Measurements from ENCODE around the gene NLE1.

Gene NLE1

GRCh38 chr17:35164716-35165115 is 22.6 kb upstream of the NLE1 start:
- H3K4me3 ChIP-seq (ENCODE audit: low read depth, low read length), result no peak overlapping the region
- in situ Hi-C loops (cut with HindIII; ENCODE audit: low sequenced_read_pairs), result no loop called here
- DNase-seq (ENCODE audit: low read depth), result no peak
- TF ChIP-seq CTCF (IDR thresholded peaks at IDR 0.05; ENCODE audit: low read depth, low read length, missing control alignments), result no peak

GRCh38 chr17:35163886-35164285 is 21.8 kb upstream of the NLE1 start:
- in situ Hi-C loops (cut with HindIII; ENCODE audit: low sequenced_read_pairs), result no loop called here
- no peak for DNase-seq (ENCODE audit: low read depth)
- TF ChIP-seq CTCF (IDR thresholded peaks at IDR 0.05; ENCODE audit: low read depth, low read length, missing control alignments), result no peak
- no peak overlapping the region for H3K4me3 ChIP-seq (ENCODE audit: low read depth, low read length)

GRCh38 chr17:35162755-35163154 is 20.7 kb upstream of the NLE1 start:
- in situ Hi-C loops (cut with HindIII; ENCODE audit: low sequenced_read_pairs), result no loop called here
- no peak for DNase-seq (ENCODE audit: low read depth)
- H3K4me3 ChIP-seq (ENCODE audit: low read depth, low read length), result no peak overlapping the region
- no peak for TF ChIP-seq CTCF (IDR thresholded peaks at IDR 0.05; ENCODE audit: low read depth, low read length, missing control alignments)

GRCh38 chr17:35161281-35161761 is 19.2 kb upstream of the NLE1 start:
- TF ChIP-seq CTCF (IDR thresholded peaks at IDR 0.05; ENCODE audit: low read depth, low read length, missing control alignments), result no peak
- H3K4me3 ChIP-seq (ENCODE audit: low read depth, low read length), result no peak overlapping the region
- DNase-seq (ENCODE audit: low read depth), result no peak
- in situ Hi-C loops (cut with HindIII; ENCODE audit: low sequenced_read_pairs), result no loop called here

GRCh38 chr17:35160354-35161201 is 18.5 kb upstream of the NLE1 start:
- no peak for DNase-seq (ENCODE audit: low read depth)
- H3K4me3 ChIP-seq (ENCODE audit: low read depth, low read length), result no peak overlapping the region

GRCh38 chr17:35159940-35160339 is 17.8 kb upstream of the NLE1 start:
- H3K4me3 ChIP-seq (ENCODE audit: low read depth, low read length), result no peak overlapping the region
- TF ChIP-seq CTCF (IDR thresholded peaks at IDR 0.05; ENCODE audit: low read depth, low read length, missing control alignments), result no peak
- in situ Hi-C loops (cut with HindIII; ENCODE audit: low sequenced_read_pairs), result no loop called here
- no peak for DNase-seq (ENCODE audit: low read depth)

More at GRCh38 chr17:35160354-35161201, 18.5 kb upstream of the NLE1 start:
- in situ Hi-C loops (cut with HindIII; ENCODE audit: low sequenced_read_pairs), result no loop called here
- TF ChIP-seq CTCF (IDR thresholded peaks at IDR 0.05; ENCODE audit: low read depth, low read length, missing control alignments), result no peak
